Right kidney (tissue), 9 donors: ENCODE measurements around the gene DOK3.

ENCODE experiments used
- DNase-seq: peaks from one replicate; pipeline ENCODE4 v3.0.0-alpha.2; 2016
- long read RNA-seq, 8 donors: transcript quantifications; one replicate each; lab custom pipeline, GENCODE V29; 2026

DOK3 gene
- long read RNA-seq, donor 1, result 0 reads
- long read RNA-seq, donor 2, result 0 reads
- long read RNA-seq, donor 3, result 0 reads
- long read RNA-seq, donor 4, result 0 reads
- long read RNA-seq, donor 5, partial matches to known transcripts, result 0 of 2 reads
- long read RNA-seq, donor 5, other reads (novel, unspliced or antisense), result 0 of 2 reads
- long read RNA-seq, donor 6, result 0 reads
- long read RNA-seq, donor 7, result 0 reads
- long read RNA-seq, donor 8, result 0 reads

DNA sequence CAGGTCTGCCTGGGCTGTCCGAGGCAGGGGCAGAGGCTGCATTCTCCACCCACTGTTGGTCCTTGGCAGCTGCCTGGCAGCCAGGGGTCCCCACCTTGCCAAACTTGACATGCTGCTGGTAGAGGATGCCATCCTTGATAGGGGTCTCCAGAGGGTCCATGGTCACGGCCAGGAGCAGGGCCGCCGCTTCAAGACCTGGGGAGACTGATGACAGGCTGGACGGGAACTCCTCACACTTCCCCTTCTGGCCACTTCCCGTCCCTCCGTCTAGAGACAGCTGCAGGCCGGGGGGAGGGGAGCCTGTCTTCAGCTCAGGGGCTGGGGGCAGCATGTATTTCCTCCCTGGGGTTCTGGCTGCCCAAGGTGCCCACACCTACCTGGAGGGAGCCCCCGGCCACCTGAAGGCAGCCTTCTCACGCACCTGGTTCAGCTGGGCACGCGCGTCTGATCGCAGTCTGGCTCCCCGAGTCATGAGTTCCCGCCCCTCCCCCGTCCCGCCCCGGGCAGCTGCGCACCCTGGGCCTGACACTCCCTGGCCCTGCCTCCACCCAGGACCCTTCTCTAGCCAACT, at the start of gene DOK3:
Gene DOK3 (minus strand): TSS at position 446 of the 571 bp plus-strand sequence. CDS start 286 bp downstream, at position 160.
- no peak for DNase-seq

GRCh38 chr5:177557796-177558195, 48.2 kb upstream of the DOK3 start:
- no peak for DNase-seq

GRCh38 chr5:177557041-177557647, 47.5 kb upstream of the DOK3 start:
- no peak for DNase-seq

GRCh38 chr5:177555665-177556064, 46.0 kb upstream of the DOK3 start:
- DNase-seq, result no peak

- no peak for DNase-seq
Observed at GRCh38 chr5:177555228-177555627, 45.6 kb upstream of the DOK3 start.

DNA sequence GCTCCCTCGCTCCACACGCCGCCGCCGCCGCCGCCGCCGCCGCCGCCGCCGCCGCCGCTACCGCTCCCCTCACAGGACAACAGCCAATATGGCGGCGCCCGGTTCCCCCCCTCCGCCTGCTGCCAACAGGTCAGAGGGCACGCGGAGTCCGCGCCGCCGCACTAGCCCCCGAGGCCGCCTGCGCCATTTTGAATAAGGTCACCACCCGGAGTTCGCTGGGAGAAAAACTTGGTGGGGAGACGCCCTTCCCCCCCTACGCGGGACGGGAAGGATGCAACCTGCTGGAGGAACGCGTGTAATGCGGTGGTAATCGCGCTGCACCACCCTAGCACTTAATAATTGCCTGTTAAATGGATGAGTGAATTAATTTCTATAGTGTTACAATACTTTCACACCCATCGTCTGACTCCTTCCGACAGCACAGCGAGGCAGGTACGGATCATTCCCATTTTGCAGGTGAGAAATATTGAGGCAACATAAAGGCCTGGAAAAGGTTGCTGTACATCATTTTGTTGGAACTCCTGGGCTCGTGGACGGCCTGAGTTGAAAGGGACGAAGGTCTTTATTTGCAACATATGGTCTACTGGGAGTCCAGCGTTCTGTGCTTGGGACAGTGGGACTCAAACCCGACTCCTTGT, 45.0 kb upstream of the DOK3 start, which contains the start of gene FAM193B:
Gene FAM193B (minus strand): TSS at position 90 of the 638 bp plus-strand sequence. CDS start 105 bp downstream, outside the sequence.
- DNase-seq, result peak; percentile 85

GRCh38 chr5:177553671-177554429, 44.2 kb upstream of the DOK3 start:
- DNase-seq, result peak; percentile 78

DNA sequence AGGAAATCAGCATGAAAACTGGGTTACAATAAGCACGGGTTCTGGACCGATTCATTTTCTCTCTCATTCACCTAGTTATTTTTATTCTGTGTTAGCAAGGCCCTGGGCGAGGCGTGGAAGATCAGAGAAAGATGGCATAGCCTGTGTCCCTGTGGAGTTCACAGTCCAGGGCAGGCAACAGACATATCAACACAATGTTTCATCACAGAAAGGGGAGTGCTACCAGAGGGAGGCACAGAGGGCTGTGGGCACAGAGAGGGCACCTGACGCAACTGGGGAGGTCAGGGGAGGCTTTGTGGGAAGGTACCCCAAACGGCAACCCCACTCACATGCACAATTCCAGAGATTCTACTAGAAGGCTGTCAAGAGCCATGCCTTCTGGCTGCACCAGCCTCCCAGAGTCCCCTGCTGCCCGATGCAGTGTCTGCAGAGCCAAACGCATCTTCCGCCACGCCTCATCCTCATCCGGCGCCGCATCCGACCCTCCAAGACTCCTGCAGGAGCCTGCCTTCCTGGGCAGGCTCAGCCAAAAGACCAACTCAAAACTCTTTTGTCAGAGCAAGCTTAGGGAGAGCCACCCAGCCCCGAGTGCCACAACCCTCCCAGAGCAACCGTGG, 43.3 kb upstream of the DOK3 start:
- no peak for DNase-seq

DNA sequence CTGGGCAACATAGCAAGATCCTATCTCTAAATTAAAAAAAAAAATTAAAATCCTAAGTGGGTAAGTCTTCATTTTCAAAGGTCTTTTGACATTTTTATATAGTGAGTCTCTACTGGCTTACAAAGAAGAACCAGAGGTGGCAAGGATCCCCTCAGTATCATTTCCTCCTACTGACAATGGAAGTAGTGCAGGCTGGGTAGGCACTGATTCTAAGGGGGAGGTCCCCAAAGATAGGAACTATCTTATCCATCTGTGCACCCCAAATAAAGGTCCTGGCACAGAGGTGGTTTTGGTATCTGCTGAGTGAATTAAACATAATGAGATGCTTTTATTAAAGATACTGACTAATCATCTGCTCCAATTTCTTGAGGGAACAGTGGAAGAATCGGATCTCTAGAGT, 40.5 kb upstream of the DOK3 start:
- DNase-seq, result no peak

DNA sequence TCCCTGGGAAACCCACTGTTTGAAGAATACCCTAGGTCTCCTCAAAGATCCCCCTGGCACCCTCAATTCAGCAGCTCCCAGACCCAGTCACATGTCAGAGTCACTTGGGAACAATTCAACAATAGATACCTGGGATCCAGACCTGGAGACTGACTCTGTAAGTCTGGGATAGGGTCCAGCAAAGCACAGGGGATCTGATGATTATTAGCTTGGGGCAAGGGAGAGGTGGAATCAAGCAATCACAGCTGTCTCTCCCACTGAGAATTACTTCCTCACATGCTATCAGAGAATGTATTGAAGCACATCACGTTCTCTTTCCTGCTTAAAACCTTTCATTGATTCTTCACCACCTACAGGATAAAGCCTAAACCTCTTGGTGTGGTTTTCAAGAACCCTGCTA, 38.9 kb upstream of the DOK3 start:
- DNase-seq, result no peak

DNA sequence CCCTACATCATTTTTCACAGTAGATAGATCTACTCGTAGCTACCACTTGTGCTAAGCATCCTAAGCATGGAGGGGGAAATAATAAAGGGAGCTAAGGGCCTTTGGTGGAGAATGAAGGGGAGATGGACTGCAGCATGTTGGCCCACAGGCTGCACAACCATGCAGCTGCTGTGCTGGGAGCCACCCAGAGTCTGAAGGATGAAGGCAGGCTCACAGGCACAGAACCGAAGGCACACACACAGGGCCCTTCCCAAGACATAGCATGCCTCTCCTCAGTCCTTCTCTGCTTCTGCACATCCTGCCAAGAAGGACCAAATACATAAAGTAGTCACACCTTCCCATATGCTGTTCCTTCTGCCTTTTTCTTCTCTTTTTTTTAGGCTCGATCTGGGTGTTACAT, 38.1 kb upstream of the DOK3 start:
- no peak for DNase-seq

DNA sequence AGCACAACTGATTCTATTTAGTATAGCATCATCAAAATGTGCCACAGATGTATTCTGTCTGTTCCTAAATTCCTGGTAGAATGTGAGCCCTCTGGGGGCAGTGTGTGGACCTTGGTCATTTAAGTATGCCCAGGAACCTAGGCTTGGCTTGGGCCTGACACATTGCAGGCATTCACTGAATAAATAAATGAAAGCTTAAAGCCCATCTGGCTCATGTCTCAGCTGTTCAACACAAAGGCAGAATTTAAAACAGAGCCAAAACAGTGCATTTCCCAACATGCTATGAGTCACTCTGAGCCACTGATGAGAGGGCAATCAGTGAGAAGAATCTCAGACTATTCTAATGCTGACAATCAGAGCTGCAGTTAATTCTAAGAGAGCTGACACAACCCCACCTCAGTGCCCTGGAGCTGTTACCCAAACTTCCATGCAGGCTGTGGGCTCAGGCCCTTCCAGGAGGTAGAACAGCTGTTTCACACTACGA, 36.7 kb upstream of the DOK3 start:
- DNase-seq, result no peak

DNA sequence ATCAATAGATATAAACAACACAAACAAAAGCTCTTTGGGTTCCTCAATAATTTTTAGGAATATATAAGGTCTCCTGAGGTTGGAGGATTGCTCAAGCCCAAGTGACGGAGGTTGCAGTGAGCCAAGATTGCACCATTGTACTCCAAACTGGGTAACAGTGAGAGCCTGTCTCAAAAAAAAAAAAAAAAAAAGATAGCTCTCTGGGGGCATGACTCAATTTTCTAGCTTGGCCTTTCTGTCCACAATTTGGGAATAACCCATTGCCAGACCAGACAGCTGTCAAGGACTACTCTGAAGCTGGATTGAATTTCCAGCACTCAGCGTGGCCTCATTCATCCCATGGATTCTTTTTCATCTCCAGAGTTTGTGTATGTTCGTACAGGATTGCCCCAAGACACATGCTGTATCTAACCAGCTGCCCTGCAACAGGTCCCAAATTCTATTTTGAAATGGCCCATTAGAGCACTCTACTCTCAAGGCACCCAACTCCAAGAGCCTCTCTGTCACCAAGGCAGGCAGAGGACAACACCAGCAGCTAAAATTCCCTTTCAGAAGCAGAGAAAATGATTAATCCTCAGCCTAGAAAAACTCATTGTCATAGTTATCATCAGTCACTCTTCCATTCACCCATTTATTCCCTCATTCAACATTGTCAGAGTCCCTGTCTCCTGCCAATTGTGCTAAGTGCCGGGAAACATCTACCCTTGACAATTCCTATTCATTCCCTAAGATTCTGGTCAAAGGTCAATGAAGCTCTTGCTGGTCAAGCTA, 36.0 kb upstream of the DOK3 start:
- DNase-seq, result no peak

- DNase-seq, result no peak
Observed at GRCh38 chr5:177542816-177543465, 33.3 kb upstream of the DOK3 start.

DNA sequence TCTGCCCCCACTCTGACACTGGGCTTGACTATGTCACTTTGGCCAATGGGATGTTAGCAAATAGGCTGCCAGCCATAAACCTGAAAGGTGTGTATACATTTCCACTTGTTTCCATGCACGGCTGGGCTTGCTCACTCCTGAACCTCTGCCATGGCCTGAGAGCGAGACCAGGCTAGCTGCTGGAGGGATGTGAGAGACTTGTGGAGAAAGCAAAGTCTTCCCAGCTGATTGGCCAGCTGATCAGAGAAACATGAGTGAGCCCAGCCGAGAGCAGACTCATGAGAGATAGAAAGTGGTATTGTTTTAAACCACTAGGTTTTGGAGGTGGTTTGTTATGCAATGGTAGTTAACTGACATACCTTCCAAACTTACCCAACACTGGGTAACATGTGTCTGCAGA, 30.8 kb upstream of the DOK3 start:
- no peak for DNase-seq

DNA sequence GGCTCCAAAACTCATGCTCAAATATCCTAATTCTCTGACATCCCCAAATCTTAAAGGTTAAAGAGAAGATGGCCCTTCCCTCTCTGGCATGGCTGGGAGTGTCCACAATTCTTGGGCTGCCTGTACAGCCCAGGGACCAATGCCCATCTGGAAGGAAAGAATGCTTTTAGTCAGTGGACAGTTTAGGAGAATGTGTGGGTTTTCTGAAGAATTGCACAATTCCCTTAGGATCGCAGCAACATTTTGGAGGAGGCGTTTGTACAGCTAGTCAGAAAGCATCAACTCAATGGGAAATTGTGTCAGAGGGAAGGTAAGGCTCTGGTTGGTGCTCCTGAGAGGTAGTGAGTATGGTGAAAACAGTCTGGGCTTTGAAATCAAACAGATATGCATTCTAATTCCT, 29.8 kb upstream of the DOK3 start:
- DNase-seq, result no peak

- DNase-seq, result no peak
Observed at GRCh38 chr5:177538876-177539275, 29.2 kb upstream of the DOK3 start.

GRCh38 chr5:177537389-177538361, 28.0 kb upstream of the DOK3 start:
- no peak for DNase-seq

- no peak for DNase-seq
Observed at GRCh38 chr5:177536386-177536785, 26.8 kb upstream of the DOK3 start.
